ENCODE results near the gene DPP10.

DNA sequence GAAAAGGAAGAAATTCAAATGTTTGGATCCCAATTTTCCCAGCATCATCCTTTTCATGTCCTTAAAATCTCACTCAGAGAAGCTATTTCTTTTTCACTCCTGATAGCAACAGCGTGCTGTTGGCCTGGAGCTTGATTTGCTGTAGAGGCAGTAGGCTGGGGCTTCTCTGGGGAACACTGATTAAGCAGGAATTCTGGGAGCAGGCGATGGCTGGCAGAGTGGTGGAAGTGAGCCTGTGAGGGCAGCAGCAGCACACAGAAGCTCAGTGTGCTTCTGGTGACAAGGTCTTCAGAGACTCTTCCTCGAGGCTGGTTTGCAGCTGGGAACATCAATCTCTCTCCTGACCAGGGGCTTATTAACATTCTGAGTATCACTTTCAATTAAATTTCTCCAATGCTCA lies 284.6 kb downstream of the DPP10 start:
- no peak for TF ChIP-seq RAD21 (IDR thresholded peaks at IDR 0.05)
- no peak for TF ChIP-seq CTCF (IDR thresholded peaks at IDR 0.05; ENCODE audit: low read depth, low read length, missing input control)
- no peak for TF ChIP-seq YY1 (IDR thresholded peaks at IDR 0.05)
- TF ChIP-seq HNF4G (IDR thresholded peaks at IDR 0.05): no peak
- no peak for TF ChIP-seq MAX (IDR thresholded peaks at IDR 0.05)
- TF ChIP-seq, protein P1, sequence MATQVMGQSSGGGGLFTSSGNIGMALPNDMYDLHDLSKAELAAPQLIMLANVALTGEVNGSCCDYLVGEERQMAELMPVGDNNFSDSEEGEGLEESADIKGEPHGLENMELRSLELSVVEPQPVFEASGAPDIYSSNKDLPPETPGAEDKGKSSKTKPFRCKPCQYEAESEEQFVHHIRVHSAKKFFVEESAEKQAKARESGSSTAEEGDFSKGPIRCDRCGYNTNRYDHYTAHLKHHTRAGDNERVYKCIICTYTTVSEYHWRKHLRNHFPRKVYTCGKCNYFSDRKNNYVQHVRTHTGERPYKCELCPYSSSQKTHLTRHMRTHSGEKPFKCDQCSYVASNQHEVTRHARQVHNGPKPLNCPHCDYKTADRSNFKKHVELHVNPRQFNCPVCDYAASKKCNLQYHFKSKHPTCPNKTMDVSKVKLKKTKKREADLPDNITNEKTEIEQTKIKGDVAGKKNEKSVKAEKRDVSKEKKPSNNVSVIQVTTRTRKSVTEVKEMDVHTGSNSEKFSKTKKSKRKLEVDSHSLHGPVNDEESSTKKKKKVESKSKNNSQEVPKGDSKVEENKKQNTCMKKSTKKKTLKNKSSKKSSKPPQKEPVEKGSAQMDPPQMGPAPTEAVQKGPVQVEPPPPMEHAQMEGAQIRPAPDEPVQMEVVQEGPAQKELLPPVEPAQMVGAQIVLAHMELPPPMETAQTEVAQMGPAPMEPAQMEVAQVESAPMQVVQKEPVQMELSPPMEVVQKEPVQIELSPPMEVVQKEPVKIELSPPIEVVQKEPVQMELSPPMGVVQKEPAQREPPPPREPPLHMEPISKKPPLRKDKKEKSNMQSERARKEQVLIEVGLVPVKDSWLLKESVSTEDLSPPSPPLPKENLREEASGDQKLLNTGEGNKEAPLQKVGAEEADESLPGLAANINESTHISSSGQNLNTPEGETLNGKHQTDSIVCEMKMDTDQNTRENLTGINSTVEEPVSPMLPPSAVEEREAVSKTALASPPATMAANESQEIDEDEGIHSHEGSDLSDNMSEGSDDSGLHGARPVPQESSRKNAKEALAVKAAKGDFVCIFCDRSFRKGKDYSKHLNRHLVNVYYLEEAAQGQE (IDR thresholded peaks at IDR 0.05): no peak
- no peak for TF ChIP-seq TAF1 (conservative IDR thresholded peaks at IDR 0.05)

Data from liver (tissue), 3 donors.